GM21367 (cell line): ENCODE data around the gene TNFRSF13B.
"Not testable (repeated sequence)": the region's sequence is repeated elsewhere in the genome, so short reads cannot be mapped to it uniquely, and the experiment has no call there.

Experiments
- ATAC-seq: cut with Tn5 transposase; IDR thresholded peaks from one replicate; pipeline ENCODE4 v1.9.1; 2021; ENCODE audit not compliant: unreplicated experiment

Gene TNFRSF13B

GRCh38 chr17:16962804-16963203 lies 9.1 kb downstream of the TNFRSF13B start:
- ATAC-seq = no peak

- no peak for ATAC-seq
These were observed 10.1 kb downstream of the TNFRSF13B start for GRCh38 chr17:16961792-16962191.

DNA sequence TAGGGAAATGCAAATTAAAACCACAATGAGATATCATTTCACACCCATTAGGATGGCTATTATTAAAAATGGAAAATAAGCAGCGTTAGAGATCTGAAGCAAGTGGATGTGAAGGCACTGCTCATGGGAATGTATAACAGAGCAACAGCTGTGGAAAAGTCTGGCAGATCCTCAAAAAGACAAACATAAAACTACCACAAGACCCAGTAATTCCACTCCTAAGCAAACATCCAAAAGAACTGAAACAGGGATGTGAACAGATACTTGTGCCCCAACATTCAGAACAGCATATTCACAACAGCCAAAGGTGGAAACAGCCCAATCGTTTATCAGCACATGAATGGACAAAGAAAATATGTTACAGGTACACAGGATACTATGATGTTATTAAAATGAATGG lies 10.9 kb downstream of the TNFRSF13B start:
- not testable (repeated sequence) for ATAC-seq

DNA sequence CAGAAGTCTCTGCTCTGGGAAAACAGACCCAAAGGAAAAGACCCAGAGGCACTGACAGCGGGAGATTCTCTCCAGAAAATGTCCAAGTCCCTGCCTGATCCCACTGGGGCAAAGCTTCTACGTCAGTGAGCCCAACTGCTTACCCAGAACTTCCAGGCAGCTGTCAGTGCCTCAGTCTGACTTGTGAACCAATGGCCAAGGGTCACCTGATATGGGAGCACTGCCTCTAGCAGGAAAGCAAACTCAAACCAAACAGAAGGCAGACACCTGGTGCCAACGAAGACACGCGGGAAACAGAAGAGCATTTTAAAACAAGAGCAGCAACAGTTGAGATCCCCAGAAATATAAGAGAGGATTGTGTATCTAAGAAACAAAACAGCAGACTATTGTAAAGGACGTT lies 16.9 kb downstream of the TNFRSF13B start:
- ATAC-seq = not testable (repeated sequence)

GRCh38 chr17:16954521-16954920 lies 17.4 kb downstream of the TNFRSF13B start:
- ATAC-seq = no peak

DNA sequence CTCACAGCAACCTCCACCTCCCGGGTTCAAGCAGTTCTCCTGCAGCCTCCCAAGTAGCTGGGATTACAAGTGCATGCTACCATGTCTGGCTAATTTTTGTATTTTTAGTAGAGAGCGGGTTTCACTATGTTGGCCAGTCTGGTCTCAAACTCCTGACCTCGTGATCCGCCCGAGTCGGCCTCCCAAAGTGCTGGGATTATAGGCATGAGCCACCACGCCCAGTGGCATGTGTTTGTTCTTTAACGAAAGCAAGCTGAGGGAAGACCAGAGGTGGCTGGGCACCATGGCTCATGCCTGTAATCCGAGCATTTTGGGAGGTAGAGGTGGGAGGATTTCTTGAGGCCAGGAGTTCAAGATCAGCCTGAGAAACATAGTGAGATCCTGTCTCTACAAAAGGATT lies 18.1 kb downstream of the TNFRSF13B start:
- ATAC-seq = no peak

DNA sequence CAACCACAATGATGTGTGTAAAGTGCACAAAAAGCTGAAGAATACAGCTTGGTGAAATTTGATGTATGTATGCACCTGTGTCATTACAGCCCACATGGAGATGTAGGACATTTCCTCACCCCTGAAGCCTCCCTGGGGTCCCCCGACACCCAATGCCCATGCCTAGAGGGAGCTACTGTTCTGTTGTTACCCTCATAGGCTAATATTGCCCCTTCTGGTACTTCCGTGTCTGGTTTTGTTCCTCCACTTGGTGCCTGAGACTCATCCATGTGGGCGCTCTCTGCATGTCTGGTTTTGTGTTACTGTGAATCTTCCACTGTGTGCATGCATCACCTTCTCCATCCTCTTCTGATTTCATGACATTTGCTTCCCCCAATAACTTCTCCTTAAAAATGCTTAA lies 18.6 kb downstream of the TNFRSF13B start:
- ATAC-seq = no peak

DNA sequence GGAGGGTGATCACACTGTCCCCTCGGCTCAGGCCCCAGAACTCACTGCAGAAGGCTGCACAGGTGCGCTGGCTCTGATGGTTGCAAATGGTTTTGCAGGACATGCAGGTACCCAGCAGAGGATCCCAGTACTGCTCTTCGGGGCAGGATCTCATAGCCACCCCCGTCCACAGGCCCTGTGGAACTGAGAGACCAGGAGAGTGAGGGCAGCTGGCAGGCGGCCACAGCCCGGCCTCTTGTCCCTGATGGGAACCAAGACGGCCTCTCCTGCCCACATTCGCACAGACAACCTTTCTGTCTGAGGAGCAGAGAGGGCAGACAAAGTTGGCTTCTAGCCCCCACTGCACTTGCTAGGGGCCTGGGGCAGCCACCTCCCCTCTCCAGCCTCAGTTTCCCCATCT lies 19.5 kb downstream of the TNFRSF13B start:
- ATAC-seq = no peak

DNA sequence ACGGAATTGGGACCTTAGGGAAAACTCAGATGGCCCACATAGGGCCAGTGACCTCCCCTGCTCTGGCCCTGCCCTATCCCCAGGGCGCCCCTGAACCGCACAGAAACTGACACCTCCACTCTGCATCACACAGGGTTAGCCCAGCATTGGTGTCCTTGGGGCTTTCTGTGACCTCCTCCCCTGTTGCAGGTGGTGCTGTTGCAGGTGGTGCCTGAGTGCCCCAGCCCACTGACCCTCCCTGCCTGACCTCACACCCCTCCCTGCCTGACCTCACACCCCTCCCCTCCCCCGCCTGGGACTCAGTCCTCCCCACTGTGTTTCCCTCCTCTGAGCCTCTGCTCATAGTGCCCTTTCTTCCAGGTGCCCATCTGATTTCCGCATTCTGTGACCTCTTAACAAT lies 21.4 kb downstream of the TNFRSF13B start:
- ATAC-seq = no peak

GRCh38 chr17:16948587-16949376 lies 23.1 kb downstream of the TNFRSF13B start:
- no peak for ATAC-seq

- ATAC-seq = no peak
These were observed 24.4 kb downstream of the TNFRSF13B start for GRCh38 chr17:16947470-16947869.

DNA sequence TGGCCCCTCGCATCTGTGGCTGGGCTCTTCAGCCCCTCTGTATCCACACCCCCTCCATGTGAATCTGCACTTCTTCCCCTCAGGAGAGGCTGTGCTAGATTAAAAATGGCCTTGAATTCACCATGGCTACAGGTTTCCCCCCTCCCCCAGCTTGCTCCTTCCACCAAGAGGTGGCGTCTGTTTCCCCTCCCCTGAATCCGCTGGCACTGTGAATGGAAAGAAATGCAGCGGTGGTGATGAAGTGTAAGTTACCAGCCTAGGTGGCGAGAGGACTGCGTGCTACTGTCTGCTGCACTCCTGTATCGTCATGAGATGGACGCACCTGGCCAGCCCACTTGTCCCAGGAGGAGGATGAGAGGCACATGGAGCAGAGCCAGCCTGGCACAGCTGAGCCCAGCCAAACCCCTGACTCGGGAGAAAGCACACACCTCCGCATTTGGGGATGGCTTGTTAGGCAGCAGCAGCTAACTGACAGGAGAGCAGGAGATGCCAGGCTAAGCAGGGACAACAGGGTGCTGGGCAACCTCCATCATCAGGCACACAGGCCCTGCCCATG lies 26.2 kb downstream of the TNFRSF13B start:
- no peak for ATAC-seq

GRCh38 chr17:16945136-16945482 lies 26.8 kb downstream of the TNFRSF13B start:
- no peak for ATAC-seq

GRCh38 chr17:16944334-16945135 lies 27.4 kb downstream of the TNFRSF13B start:
- no peak for ATAC-seq

DNA sequence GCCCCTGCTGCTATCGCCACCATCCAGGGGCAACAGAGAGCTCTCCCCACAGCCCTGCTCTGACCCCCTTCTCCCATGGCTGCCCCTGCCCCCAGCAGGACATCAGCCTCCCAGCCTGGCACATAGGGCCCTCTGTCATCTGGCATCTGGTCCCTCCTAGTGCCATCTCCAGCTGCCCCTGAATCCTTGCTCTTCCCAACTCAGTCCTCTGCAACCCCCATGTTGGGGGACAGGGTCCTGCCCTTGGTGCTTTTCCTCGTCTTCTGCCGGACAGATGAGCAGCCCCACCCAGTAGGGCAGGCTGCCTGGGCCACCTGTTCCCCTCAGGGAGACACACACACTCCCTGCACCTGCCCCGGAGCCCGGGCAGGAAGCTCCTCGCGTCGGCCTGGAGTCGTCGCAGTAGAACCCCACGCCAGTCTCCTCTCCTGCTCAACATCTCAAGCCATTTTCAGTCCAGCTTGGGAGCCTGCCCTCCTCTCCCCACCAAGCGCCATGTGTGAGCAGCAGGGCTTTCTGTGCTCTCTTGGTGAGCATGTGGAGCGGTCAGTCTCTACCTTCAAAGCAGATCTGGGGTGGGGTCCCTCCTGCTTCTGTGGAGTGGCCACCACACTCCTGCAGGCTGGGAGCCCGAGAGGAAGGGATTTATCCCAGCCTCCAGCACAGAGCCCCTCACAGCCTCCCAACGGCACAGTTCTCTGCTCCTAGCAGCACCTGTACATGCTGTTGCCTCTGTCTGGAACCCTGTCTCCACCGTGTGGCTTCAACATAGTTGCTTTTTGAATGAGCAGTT lies 28.2 kb downstream of the TNFRSF13B start:
- no peak for ATAC-seq

- ATAC-seq = no peak
These were observed 28.9 kb downstream of the TNFRSF13B start for GRCh38 chr17:16943032-16943352.

- ATAC-seq = no peak
These were observed 29.5 kb downstream of the TNFRSF13B start for GRCh38 chr17:16942141-16943031.

GRCh38 chr17:16941072-16942036 lies 30.6 kb downstream of the TNFRSF13B start:
- ATAC-seq = no peak
